Measurements from ENCODE around the gene GNB1L.
"Not testable (repeated sequence)": the region's sequence is repeated elsewhere in the genome, so short reads cannot be mapped to it uniquely, and the experiment has no call there.

The GNB1L gene

DNA sequence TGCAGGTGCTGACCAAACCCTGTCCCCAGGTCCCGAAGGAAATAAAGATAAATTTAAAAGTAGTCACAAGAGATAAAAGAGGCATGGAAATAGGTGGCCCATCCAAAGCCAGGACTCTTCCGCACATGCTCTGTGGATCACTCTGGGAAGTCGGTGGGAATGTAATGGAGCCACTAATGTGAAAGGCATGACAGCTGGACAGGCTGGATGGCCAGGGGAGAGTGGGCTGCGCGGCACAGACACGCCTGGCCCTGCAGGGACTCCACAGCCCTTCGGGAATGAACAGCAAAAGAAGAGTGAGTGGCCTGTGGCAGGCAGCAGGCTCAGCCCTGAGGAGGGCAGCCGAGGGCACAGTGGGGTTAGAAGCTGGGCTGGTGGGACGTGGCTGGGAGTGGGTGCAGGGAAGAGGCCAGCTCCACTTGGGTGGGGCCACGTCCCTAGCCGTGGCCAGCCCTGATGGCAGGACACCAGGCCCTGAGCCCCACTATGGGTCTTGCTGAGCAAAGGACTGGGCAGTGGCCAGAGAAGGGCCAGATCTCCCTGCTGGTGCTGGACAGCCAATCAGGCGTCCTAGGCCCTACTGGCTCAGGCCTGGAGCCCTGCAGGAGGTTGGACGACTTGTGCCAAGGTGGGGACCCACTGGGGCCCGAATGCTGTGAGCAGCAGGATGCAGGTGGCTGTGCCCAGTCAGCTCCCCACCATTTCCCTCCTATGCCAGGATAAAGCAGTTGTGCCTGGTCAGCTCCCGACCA is 31.3 kb upstream of the GNB1L start:
- Mint-ChIP-seq H3K36me3 (ENCODE audit: insufficient read depth) (no peaks in the 10 kb centered on the region), H3K4me1 (peaks cover 9% of the 10 kb centered on the region), H3K9me3 (no peaks in the 10 kb centered on the region), H3K27me3 (no peaks in the 10 kb centered on the region), H3K27ac (ENCODE audit: low read depth) (no peak overlapping the region), H3K4me3 (no peak overlapping the region)
- DNase-seq (ENCODE audit: low spot score in 2 of 2), result no peak
- ATAC-seq (replicated peaks; ENCODE audit: extremely low read depth, poor library complexity, severe bottlenecking), result no peak

DNA sequence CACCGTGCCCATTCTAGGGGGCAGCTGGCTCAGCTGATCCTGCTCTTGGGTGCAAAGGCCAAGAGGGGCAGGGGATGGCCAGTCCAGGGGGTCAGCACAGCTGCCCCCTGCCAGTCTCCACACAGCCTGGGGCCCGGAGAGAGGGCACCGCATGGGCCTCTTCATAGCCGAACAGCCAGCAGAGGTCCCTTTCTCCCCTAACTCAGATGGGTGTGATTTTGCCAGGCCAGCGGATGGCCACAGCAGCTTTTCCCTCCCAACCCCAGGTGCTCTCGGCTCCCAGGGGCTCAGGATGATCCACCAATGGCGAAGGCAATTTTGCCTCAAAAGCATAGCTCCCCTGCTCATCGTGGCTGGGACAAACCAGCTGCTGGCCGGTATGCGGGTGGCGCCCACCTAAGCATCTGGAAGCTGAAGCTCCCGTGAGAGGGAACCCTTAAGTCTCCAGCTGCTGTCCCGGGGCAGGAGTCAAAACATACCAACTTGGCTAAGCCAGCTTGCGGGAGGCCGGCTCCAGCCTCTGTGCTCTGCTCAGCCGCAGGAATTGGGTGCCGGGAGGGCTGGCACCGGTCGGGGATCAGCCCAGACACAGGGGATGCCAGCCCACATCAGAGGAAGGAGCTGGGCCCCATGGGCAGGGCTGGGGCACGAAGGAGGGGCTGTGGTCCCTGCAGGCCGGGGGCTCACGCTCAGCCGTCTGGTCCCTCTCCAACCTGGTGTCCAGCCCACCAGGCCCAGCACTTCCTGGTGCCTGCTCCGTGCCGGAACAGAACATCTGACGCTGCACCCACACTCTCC is 30.5 kb upstream of the GNB1L start:
- no peaks in the 10 kb centered on the region for H3K36me3 Mint-ChIP-seq (ENCODE audit: insufficient read depth)
- ATAC-seq (replicated peaks; ENCODE audit: extremely low read depth, poor library complexity, severe bottlenecking), result no peak
- H3K27me3 Mint-ChIP-seq, result no peaks in the 10 kb centered on the region
- H3K9me3 Mint-ChIP-seq, result no peaks in the 10 kb centered on the region
- no peak overlapping the region for H3K27ac Mint-ChIP-seq (ENCODE audit: low read depth)
- DNase-seq (ENCODE audit: low spot score in 2 of 2), result no peak
- no peak overlapping the region for H3K4me3 Mint-ChIP-seq
- H3K4me1 Mint-ChIP-seq, result peaks cover 8% of the 10 kb centered on the region

DNA sequence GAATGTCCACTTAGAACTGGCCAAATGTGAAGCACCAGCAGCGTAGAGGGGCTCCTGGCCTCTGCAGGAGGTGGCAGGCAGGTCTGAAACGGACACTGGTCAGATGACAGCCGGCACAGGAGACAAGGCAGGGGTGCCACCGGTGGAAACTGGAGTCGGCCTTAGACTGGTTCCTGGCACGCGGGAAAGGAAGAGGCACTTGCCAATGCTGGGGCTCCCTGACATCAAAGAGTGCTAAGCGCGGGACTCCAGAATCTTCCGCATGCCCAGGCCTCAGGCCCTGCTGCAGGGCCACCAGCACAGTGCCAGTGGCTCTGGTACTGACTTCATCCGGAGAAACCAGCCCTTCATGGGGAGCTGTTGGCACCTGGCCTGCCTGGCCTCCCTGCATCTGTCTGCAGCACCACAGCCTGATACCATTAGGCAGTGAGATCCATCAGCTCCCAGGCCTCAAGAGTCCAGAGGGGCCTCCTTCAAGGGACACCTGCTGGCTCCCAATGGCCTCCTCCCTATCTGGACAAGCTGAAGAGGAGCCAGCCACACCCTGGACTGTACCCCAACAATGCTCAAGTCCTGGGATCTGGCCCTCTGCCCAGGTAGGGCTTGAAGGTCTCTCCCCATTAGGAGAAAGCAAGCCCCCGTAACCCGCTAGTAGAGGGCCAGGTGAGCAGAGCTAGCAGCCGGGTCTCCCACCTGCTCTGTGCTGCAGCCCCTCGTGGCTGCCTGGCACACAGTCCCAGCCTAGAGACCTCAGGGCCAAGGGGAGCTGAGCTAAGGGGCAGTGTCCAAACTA is 29.7 kb upstream of the GNB1L start:
- ATAC-seq (replicated peaks; ENCODE audit: extremely low read depth, poor library complexity, severe bottlenecking) (no peak), DNase-seq (ENCODE audit: low spot score in 2 of 2) (no peak)
- H3K9me3 Mint-ChIP-seq, result no peaks in the 10 kb centered on the region
- no peak overlapping the region for H3K27ac Mint-ChIP-seq (ENCODE audit: low read depth)
- H3K27me3 Mint-ChIP-seq, result no peaks in the 10 kb centered on the region
- no peak overlapping the region for H3K4me3 Mint-ChIP-seq
- H3K4me1 Mint-ChIP-seq, result peaks cover 8% of the 10 kb centered on the region
- no peaks in the 10 kb centered on the region for H3K36me3 Mint-ChIP-seq (ENCODE audit: insufficient read depth)

DNA sequence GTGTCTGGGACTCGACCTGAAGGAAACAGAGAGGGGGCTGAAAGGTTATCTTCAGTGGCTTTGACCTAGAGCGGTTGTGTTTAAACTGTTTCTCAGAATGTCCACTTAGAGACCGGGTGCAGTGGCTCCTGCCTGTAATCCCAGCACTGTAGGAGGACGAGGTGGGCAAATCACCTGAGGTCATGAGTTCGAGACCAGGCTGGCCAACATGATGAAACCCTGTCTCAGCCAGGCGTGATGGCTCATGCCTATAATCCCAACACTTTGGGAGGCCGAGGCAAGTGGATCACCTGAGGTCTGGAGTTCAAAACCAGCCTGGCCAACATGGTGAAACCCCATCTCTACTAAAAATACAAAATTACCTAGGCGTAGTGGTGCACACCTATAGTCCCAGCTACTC is 28.8 kb upstream of the GNB1L start:
- not testable (repeated sequence) for H3K9me3 Mint-ChIP-seq; H3K4me1 Mint-ChIP-seq; H3K27me3 Mint-ChIP-seq; H3K27ac Mint-ChIP-seq (ENCODE audit: low read depth); H3K36me3 Mint-ChIP-seq (ENCODE audit: insufficient read depth); DNase-seq (ENCODE audit: low spot score in 2 of 2); H3K4me3 Mint-ChIP-seq; ATAC-seq (replicated peaks; ENCODE audit: extremely low read depth, poor library complexity, severe bottlenecking)

DNA sequence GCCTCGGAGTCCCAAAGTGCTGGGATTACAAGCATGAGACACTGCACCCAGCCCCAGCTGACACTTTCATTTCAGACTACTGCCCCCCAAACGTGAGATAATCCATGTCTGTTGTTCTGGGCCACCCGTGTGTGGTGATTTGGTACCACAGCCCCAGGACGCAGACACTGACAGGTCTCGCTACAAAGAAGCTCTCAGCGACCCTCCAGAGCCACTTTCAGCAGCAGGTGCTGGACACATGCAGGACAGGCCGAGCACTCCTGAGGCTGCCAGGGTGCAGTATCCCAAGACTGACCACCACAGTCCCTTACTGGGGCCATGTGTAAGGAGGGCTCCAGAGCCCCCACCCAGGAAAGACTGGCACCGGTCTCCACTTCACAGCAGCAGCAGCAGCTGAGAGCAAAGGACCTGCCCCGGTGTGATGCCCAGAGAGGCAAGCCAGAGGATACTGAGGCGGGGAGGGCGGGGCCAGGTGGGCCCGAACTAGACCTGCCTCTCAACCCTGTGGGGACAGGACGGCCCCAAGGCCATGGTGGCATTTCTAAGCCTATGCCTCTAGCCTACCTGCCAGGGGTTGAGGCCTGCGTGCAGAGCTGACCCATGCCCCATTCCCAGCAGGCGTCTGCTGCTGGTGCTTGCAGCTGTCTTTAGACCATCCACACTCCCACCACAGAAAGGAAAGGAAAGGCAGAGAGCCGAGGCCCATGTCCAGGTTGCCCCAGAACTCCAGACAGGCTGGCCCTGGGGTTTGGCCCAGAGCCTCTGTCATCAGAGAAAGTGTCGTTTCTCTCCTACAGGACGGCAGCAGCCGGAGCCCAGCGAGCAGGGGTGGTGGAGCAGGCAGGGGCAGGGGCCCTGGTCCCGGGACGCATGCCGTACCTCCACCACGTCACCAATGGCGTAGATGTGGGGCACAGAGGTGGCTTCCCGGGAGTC is 28.0 kb upstream of the GNB1L start:
- Mint-ChIP-seq H3K4me3 (no peak overlapping the region), H3K27ac (ENCODE audit: low read depth) (no peak overlapping the region), H3K4me1 (peaks cover 8% of the 10 kb centered on the region), H3K27me3 (no peaks in the 10 kb centered on the region), H3K9me3 (no peaks in the 10 kb centered on the region), H3K36me3 (ENCODE audit: insufficient read depth) (peaks cover 1% of the 10 kb centered on the region)
- ATAC-seq (replicated peaks; ENCODE audit: extremely low read depth, poor library complexity, severe bottlenecking) (no peak), DNase-seq (ENCODE audit: low spot score in 2 of 2) (no peak)

DNA sequence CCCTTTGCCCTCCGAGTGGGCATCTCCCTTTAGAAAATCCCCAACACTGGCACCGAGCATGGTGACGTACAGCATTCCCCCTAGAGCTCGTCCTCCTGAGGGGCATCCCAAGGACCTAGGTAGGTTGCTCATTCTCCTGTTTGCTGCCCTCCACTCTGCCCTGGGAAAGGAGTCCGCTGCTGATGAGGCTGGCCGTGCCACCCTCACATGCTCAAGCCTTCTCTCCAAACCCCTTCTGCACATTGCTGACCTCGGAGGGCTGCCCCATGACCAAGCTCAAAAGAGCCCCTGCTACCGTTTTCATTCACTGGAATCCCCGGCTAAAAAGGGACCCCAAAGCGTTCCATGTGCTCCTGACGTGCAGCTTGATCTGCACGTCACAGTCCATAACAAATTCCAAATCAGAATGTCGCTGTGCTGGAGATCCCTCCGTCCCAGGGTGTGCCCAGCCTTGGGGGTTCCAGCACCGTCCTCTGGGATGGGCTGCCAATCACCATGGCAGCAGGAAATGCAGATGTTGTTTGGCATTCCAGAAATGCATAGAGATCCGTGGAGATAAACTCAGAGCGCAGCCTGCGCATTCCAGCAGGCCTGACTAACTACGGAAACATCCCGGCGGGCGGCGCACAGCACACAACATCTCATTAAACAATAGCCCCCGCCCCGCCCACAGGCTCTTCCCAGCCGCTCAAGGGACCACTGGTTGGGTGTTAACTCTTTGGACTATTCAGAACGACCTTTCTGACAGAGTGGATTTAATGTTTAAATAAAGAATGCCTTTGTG is 26.3 kb upstream of the GNB1L start:
- Mint-ChIP-seq H3K36me3 (ENCODE audit: insufficient read depth) (peaks cover 1% of the 10 kb centered on the region), H3K4me1 (peaks cover 5% of the 10 kb centered on the region), H3K4me3 (no peak overlapping the region), H3K27me3 (no peaks in the 10 kb centered on the region), H3K9me3 (no peaks in the 10 kb centered on the region), H3K27ac (ENCODE audit: low read depth) (no peak overlapping the region)
- ATAC-seq (replicated peaks; ENCODE audit: extremely low read depth, poor library complexity, severe bottlenecking) (no peak), DNase-seq (ENCODE audit: low spot score in 2 of 2) (no peak)

DNA sequence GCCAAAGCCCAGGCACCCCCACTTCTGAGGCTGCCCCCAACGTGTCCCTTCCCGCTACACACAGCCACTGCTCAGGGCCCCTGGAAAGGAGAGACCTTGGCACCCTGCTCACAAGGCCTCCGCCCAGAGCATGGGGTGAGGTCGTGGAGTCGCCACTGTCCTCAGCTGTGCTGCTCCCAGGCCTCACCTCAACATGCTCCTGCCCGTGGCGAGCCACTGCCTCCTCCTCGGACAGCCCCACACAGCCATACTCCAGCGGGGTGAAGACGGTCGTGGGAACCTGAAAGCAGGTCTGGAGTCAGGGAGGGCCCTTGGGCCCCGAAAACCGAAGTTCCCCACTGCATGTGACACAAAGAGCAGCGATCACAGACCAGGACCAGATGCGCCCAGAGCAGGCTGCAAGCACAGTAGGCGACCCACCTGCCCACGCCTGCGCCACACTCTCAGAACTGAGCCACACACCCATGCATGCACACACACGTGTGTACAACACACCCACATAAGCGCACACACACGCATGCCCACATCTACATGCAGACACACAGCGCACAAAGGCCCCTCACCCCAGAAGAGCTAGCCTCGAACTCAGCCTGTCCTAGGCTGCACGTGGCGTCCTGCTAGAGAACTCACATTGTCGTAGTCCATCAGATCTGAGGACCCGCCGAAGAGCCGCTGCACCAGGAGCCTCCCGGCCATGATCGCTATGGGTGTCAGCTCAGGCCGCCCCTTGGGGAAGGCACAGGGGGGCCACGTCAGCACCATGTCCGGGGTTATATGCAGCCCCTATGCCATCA is 25.5 kb upstream of the GNB1L start:
- no peak overlapping the region for H3K27ac Mint-ChIP-seq (ENCODE audit: low read depth)
- H3K36me3 Mint-ChIP-seq (ENCODE audit: insufficient read depth), result peaks cover 1% of the 10 kb centered on the region
- DNase-seq (ENCODE audit: low spot score in 2 of 2), result no peak
- no peak for ATAC-seq (replicated peaks; ENCODE audit: extremely low read depth, poor library complexity, severe bottlenecking)
- no peaks in the 10 kb centered on the region for H3K9me3 Mint-ChIP-seq
- no peaks in the 10 kb centered on the region for H3K4me1 Mint-ChIP-seq
- no peaks in the 10 kb centered on the region for H3K27me3 Mint-ChIP-seq
- no peak overlapping the region for H3K4me3 Mint-ChIP-seq

DNA sequence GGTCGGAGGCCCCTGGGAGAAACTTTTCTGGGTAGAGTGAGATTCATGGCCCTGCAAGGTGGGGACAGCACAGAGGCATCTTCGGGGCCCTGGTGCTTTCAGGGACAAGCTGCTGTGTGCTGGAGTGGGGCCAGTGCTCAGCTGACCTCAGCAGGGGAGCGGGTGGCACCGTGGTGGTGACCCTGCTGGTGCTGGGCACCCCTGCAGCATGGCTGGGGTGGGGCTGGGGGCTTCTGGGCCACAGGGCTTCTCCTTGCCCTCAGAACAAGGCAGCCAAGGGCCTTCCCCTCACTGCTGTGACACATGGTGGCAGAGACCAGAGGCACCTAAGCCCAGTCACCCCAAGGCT is 24.9 kb upstream of the GNB1L start:
- Mint-ChIP-seq H3K4me3 (no peak overlapping the region), H3K27ac (ENCODE audit: low read depth) (no peak overlapping the region), H3K27me3 (no peaks in the 10 kb centered on the region), H3K4me1 (no peaks in the 10 kb centered on the region), H3K9me3 (no peaks in the 10 kb centered on the region), H3K36me3 (ENCODE audit: insufficient read depth) (peaks cover 1% of the 10 kb centered on the region)
- no peak for DNase-seq (ENCODE audit: low spot score in 2 of 2)
- ATAC-seq (replicated peaks; ENCODE audit: extremely low read depth, poor library complexity, severe bottlenecking), result no peak

DNA sequence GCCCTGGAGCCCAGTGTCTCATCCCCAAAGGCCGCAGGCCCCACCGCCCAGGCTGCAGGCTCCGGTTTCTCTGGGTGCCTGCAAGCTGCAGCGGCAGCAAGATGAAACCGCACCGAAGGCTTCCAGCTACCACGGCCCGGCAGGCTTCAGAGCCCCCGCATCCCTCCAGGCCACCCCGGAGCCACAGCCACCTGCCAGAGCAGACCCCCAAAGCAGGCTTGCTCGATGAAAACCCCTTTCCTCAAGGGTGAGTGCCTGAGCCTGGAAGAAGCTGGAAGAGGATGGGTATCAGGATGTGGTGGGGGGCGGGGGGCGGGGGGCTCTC is 24.5 kb upstream of the GNB1L start:
- H3K27ac Mint-ChIP-seq (ENCODE audit: low read depth), result no peak overlapping the region
- no peak overlapping the region for H3K4me3 Mint-ChIP-seq
- H3K36me3 Mint-ChIP-seq (ENCODE audit: insufficient read depth), result peaks cover 1% of the 10 kb centered on the region
- no peak for ATAC-seq (replicated peaks; ENCODE audit: extremely low read depth, poor library complexity, severe bottlenecking)
- no peaks in the 10 kb centered on the region for H3K27me3 Mint-ChIP-seq
- no peaks in the 10 kb centered on the region for H3K9me3 Mint-ChIP-seq
- H3K4me1 Mint-ChIP-seq, result no peaks in the 10 kb centered on the region
- DNase-seq (ENCODE audit: low spot score in 2 of 2), result no peak

DNA sequence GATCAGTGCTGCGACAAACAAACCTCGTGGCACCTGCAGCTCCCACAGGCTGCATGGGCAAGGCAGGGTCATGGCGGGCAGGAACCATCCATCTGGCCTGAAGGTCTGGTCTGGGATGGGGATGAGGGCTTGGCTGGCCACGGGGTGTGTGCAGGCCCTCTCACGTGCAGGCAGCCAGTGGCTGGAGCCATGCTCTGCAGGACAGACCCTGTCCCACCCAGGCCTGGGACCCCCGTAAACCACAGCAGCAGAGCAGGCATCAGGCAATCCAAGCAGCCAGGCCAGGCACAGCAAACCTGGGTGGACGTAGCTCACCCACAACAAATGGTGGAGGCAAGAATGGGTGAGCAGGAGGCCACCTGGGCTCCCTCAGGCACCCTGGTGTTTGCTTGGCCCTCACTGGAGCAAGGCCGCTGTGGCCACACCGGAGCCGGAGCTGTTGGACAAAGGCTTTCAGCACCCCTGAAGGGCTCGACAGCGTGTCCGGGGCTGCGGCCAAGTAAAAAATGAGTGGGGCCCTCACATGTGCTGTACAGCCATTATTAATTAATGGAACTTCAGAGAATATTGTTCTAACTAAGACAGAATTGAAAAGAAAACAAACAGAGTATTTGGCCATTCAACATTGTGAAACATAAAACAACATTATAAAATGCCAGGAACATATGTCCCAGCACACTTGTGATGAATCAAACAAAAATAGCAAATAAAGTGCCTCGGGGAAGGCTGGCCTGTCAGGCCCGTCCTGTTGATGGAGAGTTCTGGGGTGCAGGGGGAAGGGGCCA is 24.0 kb upstream of the GNB1L start:
- Mint-ChIP-seq H3K27me3 (no peaks in the 10 kb centered on the region), H3K36me3 (ENCODE audit: insufficient read depth) (peaks cover 1% of the 10 kb centered on the region), H3K4me1 (no peaks in the 10 kb centered on the region), H3K27ac (ENCODE audit: low read depth) (no peak overlapping the region), H3K9me3 (no peaks in the 10 kb centered on the region), H3K4me3 (no peak overlapping the region)
- DNase-seq (ENCODE audit: low spot score in 2 of 2) (no peak), ATAC-seq (replicated peaks; ENCODE audit: extremely low read depth, poor library complexity, severe bottlenecking) (no peak)

Data from central memory CD8-positive, alpha-beta T cell (primary cell).